Right lobe of liver (tissue), 4 donors: Measurements from ENCODE around the gene CACNB2.

ENCODE experiments used
- POLR2A ChIP-seq: fragments of 450-650 bp; IDR thresholded peaks from one replicate; pipeline ENCODE4 v1.6.1; 2017; ENCODE audit warnings: antibody characterized with exemption, mild to moderate bottlenecking
- TF ChIP-seq, protein P1 (sequence below), 4 donors: fragments of 200-600 bp in 3 of 4; fragments of 450-650 bp in 1 of 4; IDR thresholded peaks; one replicate each; pipeline versions ENCODE4 v1.5.1 to v1.8.0; 2016 to 2022; ENCODE audit warnings: antibody characterized with exemption in 4 of 4, mild to moderate bottlenecking in 2 of 4
- donor health status: DM: no; HTN: no; CAD: no.
- donor health status: DM: no; HTN: no; CAD: no.
- donor health status: DM: no; HTN: yes; CAD: no.

DNA sequence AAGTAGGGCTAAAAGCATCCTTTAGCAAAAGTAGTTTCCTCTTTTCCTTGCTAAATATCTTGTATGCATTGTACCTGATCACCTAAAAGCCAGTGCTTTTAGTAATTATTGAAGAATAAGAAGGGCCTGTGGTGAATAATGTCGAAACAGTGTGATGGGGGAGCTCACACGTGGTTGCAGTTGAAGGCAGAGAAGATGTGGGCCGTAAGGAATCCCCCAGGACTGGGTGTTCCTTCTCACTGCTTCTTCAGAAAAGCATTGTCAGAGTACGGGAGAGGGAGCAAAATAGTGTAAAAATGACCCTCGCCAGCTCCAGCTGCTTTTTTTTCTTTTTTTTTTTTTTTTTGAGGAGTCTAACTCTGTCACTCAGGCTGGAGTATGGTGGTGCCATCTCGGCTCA is 310.1 kb downstream of the CACNB2 start:
- no peak for TF ChIP-seq POLR2A
- TF ChIP-seq, protein P1, sequence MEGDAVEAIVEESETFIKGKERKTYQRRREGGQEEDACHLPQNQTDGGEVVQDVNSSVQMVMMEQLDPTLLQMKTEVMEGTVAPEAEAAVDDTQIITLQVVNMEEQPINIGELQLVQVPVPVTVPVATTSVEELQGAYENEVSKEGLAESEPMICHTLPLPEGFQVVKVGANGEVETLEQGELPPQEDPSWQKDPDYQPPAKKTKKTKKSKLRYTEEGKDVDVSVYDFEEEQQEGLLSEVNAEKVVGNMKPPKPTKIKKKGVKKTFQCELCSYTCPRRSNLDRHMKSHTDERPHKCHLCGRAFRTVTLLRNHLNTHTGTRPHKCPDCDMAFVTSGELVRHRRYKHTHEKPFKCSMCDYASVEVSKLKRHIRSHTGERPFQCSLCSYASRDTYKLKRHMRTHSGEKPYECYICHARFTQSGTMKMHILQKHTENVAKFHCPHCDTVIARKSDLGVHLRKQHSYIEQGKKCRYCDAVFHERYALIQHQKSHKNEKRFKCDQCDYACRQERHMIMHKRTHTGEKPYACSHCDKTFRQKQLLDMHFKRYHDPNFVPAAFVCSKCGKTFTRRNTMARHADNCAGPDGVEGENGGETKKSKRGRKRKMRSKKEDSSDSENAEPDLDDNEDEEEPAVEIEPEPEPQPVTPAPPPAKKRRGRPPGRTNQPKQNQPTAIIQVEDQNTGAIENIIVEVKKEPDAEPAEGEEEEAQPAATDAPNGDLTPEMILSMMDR (IDR thresholded peaks at IDR 0.05), result no peak
